Measurements from ENCODE around the gene PAPOLB.

The PAPOLB gene

GRCh38 chr7:4861673-4862072 lies at the start of gene PAPOLB:
TSS of gene PAPOLB (minus strand) at chr7:4862030. CDS start at chr7:4861810, 220 bp downstream.
- no peak for TF ChIP-seq CTCF (IDR thresholded peaks at IDR 0.05; ENCODE audit: extremely low read depth, insufficient read depth, missing control alignments)
- in situ Hi-C loops (cut with MboI; ENCODE audit: low pct_unique_long_range_greater_than_20kb, low sequenced_read_pairs, unreplicated experiment): no loop called here
- DNase-seq (ENCODE audit: low spot score): no peak

GRCh38 chr7:4911111-4911828 lies 49.4 kb upstream of the PAPOLB start:
- TF ChIP-seq CTCF (IDR thresholded peaks at IDR 0.05; ENCODE audit: extremely low read depth, insufficient read depth, missing control alignments): no peak
- in situ Hi-C loops (cut with MboI; ENCODE audit: low pct_unique_long_range_greater_than_20kb, low sequenced_read_pairs, unreplicated experiment): no loop called here
- DNase-seq (ENCODE audit: low spot score): no peak

- no peak for DNase-seq (ENCODE audit: low spot score)
- in situ Hi-C loops (cut with MboI; ENCODE audit: low pct_unique_long_range_greater_than_20kb, low sequenced_read_pairs, unreplicated experiment): no loop called here
- no peak for TF ChIP-seq CTCF (IDR thresholded peaks at IDR 0.05; ENCODE audit: extremely low read depth, insufficient read depth, missing control alignments)
Observed at GRCh38 chr7:4906682-4907081, 44.9 kb upstream of the PAPOLB start.

- TF ChIP-seq CTCF (IDR thresholded peaks at IDR 0.05; ENCODE audit: extremely low read depth, insufficient read depth, missing control alignments): no peak
- no peak for DNase-seq (ENCODE audit: low spot score)
- in situ Hi-C loops (cut with MboI; ENCODE audit: low pct_unique_long_range_greater_than_20kb, low sequenced_read_pairs, unreplicated experiment): no loop called here
Observed at GRCh38 chr7:4905171-4905570, 43.3 kb upstream of the PAPOLB start.

- in situ Hi-C loops (cut with MboI; ENCODE audit: low pct_unique_long_range_greater_than_20kb, low sequenced_read_pairs, unreplicated experiment): no loop called here
- DNase-seq (ENCODE audit: low spot score): no peak
- no peak for TF ChIP-seq CTCF (IDR thresholded peaks at IDR 0.05; ENCODE audit: extremely low read depth, insufficient read depth, missing control alignments)
Observed at GRCh38 chr7:4904346-4904745, 42.5 kb upstream of the PAPOLB start.

- in situ Hi-C loops (cut with MboI; ENCODE audit: low pct_unique_long_range_greater_than_20kb, low sequenced_read_pairs, unreplicated experiment): no loop called here
- no peak for DNase-seq (ENCODE audit: low spot score)
Observed at GRCh38 chr7:4895766-4896165, 33.9 kb upstream of the PAPOLB start.

More at GRCh38 chr7:4895766-4896165, 33.9 kb upstream of the PAPOLB start:
- no peak for TF ChIP-seq CTCF (IDR thresholded peaks at IDR 0.05; ENCODE audit: extremely low read depth, insufficient read depth, missing control alignments)
